HG03060 (cell line): ENCODE results near the gene FOXJ2.
"Not testable (repeated sequence)": the region's sequence is repeated elsewhere in the genome, so short reads cannot be mapped to it uniquely, and the experiment has no call there.

ENCODE experiments used
- ATAC-seq: cut with Tn5 transposase; IDR thresholded peaks from one replicate; pipeline ENCODE4 v1.9.1; 2021; ENCODE audit warnings: low read depth, moderate number of reproducible peaks; ENCODE audit not compliant: unreplicated experiment

Gene FOXJ2

DNA sequence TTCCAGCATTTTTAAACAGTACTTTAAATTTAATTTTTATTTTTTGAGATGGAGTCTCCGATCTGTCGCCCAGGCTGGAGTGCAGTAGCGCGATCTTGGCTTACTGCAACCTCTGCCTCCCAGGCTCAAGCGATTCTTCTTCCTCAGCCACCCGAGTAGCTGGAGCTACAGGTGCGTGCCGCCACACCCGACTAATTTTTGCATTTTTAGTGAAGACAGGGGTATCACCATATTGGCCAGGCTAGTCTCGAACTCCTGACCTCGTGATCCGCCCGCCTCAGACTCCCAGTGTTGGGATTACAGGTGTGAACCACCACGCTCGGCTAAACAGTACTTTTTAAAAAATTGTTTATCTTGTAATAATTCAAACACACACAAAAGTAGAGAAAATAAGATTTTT lies 4.2 kb upstream of the FOXJ2 start:
- no peak for ATAC-seq

DNA sequence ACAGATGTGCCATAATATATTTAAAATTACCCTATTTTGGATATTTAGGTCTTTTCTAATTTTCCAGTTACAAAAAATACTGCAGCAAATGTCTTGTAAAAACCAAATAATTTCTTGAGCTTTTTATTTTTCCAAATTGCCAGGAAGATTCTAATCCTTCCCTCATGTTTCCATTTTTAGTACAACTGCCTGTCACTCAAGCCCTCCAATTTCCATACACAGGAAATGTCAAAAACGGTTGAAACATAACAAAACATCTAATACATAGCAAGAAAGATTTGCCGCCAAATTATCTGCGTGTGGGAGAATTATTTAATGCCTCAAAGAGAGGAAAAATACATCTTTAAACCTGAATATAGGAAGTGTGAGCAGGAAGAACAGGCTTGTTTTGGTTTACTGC lies 2.3 kb upstream of the FOXJ2 start:
- no peak for ATAC-seq

DNA sequence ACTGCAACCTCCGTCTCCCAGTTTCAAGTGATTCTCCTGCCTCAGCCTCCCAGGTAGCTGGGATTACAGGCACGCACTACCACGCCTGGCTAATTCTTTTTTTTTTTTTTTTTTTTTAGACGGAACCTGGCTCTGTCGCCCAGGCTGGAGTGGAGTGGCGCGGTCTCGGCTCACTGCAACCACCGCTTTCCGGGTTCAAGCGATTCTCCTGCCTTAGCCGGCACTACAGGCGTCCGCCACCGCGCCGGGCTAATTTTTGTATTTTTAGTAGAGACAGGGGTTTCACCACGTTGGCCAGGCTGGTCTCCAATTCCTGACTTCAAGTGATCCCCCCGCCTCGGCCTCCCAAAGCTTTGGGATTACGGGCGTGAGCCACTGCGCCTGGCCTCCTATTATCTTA lies 1.5 kb upstream of the FOXJ2 start:
- ATAC-seq, result not testable (repeated sequence)

DNA sequence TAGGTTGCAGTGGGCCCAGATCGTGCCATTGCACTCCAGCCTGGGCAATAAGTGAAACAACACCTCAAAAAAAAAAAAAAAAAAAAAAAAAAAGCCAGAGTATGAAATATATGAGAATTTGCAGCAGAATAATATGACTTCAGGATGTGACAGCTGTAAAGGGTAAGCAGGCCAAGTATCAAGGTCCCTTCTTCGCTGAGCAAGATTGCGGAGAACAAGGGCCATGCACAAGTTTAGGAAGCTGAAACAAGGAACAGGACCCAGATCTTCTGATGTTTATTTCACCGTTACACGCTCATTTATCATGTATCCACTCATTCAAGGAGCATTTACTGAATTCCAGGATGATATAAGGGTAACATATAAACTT lies 659 bp upstream of the FOXJ2 start:
- no peak for ATAC-seq

DNA sequence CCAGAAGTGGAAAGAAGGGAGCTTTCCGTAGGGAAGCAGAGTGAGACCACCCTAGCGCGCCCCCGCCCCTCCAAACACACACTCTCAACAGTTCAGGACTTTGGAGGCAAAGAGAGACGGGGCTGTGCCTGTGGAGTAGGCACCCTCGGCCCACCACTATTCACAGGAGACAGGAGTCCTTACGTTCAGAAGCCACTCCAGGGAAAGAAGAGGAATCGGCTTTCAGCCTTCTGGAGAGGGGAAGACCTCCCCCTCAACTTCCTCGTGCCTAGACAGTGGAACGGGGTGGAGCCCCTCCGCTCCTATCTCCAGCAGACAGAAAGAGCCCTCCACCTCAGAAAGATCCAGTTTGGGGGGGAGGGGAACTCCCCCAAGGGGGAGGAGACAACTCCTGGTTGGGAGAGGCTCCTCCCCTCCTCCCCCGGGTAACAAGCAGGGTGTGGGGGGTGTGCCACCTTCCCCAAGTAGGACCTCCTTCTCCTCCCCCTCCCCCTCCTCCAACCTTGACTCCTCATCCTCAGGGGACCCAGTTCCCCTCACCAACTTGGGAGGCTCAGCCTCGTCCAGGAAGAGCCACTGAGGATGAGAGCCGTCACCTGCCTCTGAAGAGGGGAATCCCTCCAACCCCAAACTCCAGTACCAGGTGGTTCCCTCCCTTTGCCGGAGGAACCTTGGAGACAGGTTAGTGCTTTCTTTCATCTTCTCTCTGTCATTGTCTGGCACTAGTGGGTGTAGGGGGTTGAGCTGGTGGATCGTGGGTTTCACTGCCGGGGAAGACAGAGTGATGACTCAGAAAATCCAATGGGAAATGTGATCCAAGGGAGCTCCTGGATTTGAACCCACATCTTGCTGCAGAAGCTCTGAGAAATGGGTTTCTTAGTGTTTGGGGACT lies 883 bp downstream of the FOXJ2 start:
- no peak for ATAC-seq

DNA sequence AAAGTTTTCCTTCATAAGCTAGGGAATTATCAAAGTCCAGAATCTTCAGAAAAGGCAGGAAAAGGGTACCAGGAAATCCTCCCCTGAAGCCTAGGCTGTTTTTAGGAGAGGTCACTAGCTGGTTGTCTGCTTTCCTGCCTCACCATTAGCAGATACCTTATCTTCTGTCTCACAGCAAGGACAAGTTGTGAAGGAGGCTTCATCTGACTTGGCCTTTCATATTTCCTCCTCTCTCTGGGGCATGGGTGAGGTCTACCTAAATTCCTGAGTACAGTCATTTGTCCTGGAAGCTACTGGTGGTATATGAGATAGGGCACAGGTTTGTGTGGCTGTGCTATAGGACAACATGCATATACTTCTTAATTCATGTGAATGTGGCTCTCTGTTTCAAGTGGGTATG lies 2.3 kb downstream of the FOXJ2 start:
- ATAC-seq, result no peak

DNA sequence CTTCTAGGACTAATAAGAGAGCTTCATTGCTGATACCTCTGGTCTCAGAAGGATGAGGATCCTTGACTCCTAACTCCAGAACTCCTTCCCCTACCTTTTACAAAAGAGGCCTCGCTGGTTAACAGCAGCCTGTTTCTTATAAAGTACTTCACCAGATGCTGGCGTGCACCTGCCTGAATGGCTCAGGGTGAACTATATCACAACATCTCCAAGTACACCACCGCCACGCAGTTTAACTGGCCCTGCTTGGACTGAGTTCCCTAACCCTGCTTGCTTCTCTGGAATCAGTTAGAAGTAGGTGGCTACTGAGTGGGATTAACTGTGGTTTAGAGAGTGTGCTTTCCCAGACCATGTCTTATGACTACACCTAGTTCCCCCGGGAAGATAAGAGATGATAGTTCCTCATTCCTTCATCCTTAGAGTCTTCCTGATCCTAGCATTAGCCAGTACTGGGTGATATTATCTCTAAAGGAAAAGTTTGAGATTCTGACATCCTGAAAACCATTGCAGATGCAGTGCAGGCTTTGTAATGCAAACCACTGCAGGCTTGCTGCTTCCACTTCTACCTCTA lies 3.0 kb downstream of the FOXJ2 start:
- ATAC-seq, result no peak

DNA sequence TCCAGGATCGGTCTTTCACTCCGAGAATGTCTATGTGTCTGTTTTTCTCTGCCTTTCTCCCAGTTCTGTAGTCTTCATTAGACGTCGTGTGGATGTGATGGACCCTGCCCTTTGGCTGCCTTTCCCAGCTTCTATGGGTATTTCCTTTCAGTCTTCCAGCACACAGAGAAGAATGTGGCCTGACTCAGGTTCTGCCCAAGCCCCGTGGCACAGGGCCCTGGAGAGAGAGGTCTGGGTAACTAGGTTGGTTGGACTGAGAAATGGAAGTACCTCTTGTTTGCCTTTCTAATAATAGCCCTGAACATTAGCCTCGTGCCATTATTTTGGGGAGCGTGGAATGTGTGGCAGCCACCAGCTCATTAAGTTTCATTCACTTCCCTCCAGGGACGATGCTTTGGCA lies 3.8 kb downstream of the FOXJ2 start:
- no peak for ATAC-seq

GRCh38 chr12:8037046-8037663 lies 4.6 kb downstream of the FOXJ2 start:
- ATAC-seq, result no peak

- no peak for ATAC-seq
These were observed 5.4 kb downstream of the FOXJ2 start for GRCh38 chr12:8037947-8038346.

DNA sequence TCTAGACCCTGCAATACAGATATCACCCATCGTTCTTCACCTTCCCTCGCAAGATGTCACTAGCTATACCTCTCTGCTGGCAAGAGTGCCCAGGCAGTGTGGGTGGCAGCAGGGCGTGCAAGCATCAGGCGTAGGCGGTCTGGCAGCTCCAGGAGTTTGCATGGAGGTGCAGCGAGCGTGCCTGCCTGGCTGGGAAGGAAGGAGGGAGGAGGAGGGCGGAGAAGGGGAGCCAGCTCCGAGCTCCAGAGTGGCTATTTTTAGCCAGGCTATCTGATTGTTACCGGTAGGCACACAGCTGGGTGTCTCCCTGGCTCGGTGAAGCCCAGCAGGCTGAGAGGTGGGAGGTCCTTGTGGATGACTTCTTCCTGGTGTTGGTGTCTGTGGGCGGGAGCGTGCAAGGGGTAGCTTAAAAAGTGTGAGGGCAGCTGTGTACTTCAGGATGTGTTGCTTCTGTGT lies 6.2 kb downstream of the FOXJ2 start:
- no peak for ATAC-seq

DNA sequence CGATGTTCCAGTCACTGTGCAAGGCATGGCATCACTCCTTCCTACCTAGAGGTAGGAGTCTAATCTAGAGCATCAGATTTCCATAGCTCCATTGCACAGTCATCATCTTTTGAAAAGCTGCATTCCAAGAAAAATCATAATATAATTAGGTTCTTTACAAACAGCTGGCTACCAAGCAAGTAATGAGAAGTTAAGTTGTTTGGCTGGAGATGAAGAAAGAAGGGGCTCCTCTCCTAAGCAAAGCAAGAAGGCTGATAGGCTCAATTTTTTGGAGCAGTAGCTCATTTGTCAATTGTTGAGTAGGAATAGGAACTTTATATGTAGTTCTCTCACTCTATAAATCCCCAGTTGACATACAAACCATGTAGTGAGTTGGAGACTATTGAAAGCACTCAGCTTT lies 8.3 kb downstream of the FOXJ2 start:
- no peak for ATAC-seq

- ATAC-seq, result no peak
These were observed 13.7 kb downstream of the FOXJ2 start for GRCh38 chr12:8045952-8046944.

GRCh38 chr12:8047842-8048241 lies 15.3 kb downstream of the FOXJ2 start:
- ATAC-seq, result no peak

GRCh38 chr12:8048906-8049305 lies 16.4 kb downstream of the FOXJ2 start:
- ATAC-seq, result no peak

DNA sequence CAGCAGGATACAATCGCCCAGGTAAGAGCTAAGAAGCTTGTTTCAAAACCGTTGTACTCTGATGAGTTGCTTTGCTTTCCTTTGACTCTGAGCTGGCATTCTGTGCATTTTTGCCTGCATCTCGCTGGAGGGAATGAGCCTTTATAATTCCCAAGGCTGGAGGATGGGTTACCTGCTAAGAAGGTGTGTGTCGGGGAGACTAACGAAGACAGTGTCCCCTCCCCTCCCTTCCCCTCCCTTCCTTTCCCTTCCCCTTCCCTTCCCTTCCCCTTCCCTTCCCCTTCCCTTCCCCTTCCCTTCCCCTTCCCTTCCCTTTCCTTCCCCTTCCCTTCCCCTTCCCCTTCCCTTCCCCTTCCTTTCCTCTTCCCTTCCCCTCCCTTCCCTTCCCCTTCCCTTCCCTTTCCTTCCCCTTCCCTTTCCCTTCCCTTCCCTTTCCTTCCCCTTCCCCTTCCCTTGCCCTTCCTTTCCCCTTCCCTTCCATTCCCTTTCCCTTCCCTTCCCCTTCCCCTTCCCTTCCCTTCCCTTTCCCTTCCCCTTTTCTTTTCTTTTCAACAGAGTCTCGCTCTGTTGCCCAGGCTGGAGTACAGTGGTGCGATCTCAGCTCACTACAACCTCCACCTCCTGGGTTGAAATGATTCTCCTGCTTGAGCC lies 18.2 kb downstream of the FOXJ2 start:
- ATAC-seq, result no peak

- ATAC-seq, result no peak
These were observed 20.2 kb downstream of the FOXJ2 start for GRCh38 chr12:8052679-8053078.

- no peak for ATAC-seq
These were observed 22.3 kb downstream of the FOXJ2 start for GRCh38 chr12:8054816-8055215.

DNA sequence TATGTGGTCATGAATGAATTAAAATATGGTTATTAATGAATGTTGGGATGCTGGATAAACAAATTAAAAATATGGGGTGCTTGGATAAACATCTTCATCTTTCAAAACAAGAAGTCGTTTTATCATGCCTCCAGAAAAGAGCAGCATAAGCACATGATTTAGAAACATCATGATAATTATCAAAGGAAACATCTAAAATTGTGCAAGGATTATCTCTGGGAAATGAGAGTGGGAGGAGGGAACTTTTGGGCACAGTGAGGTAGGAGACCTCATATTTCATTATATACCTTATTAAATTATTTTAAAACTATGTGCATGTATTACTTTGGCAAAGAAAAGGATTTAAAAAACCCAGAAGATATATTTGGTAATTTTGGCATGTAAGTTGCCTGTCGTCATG lies 24.8 kb downstream of the FOXJ2 start:
- ATAC-seq, result no peak

DNA sequence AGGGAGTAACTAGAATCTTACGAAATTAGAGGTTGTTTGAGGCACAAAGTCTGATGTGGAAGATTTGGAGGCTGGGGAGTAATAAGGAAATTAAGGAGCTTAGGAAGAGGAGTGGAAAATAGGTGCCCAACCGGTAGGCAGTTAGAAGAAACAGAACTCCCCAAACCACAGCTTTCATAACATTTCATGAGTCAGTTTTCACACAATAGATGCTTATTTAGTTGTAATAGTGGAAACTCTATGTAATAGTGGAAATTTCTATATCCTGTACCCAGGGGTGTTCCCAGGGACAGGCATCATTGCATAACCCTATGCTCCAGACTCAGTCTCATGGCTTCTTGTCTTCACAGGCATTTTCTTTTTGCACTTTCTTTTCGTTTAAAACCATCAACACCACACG lies 25.3 kb downstream of the FOXJ2 start:
- ATAC-seq, result no peak
